A673 (cell line): Measurements from ENCODE around the gene TSPEAR. TPM values are rescaled to one million over a fixed set of nuclear protein-coding genes. Genes with fewer than 3 reads are reported as not detected.
"Not testable (repeated sequence)": the region's sequence is repeated elsewhere in the genome, so short reads cannot be mapped to it uniquely, and the experiment has no call there.

Experiments
- BruUV-seq: library from RNA; stranded (reverse); fragments of 400-500 nt; replicated peaks from 2 replicates; lab custom pipeline; 2021; lab: Mats Ljungman, UMichigan
- CTCF ChIA-PET: fragments of 300-600 bp; sonication (Branson Sonifier 250); formaldehyde crosslinking; loops from one replicate; lab custom pipeline; 2022; ENCODE audit warnings: antibody characterized with exemption; lab: Charles Lee
- POLR2A ChIA-PET: fragments of 300-600 bp; sonication (Branson Sonifier 250); formaldehyde crosslinking; loops from one replicate; lab custom pipeline; 2022; ENCODE audit warnings: antibody characterized with exemption; ENCODE audit not compliant: low non-redundant PET; lab: Charles Lee
- DNase-seq: peaks from one replicate; pipeline ENCODE4 v3.0.0-alpha.2; 2015; ENCODE audit warnings: low spot score
- H3K27ac ChIP-seq: fragments of 200-600 bp; sonication (generic); 2 replicates; pipeline ENCODE4 v1.5.1; 2016; ENCODE audit warnings: mixed run types, low read depth, mild to moderate bottlenecking, mixed read lengths, antibody characterized with exemption, low read length; ENCODE audit not compliant: poor library complexity, severe bottlenecking
- H3K27me3 ChIP-seq: fragments of 200-600 bp; sonication (generic); replicated peaks from 2 replicates; pipeline ENCODE4 v1.6.1; 2017; ENCODE audit warnings: mixed run types, low read depth, mild to moderate bottlenecking, mixed read lengths, antibody characterized with exemption, low read length; ENCODE audit not compliant: insufficient read depth, poor library complexity
- H3K36me3 ChIP-seq: fragments of 200-600 bp; sonication (generic); 2 replicates; pipeline ENCODE4 v1.6.1; 2016; ENCODE audit warnings: mixed run types, mild to moderate bottlenecking, mixed read lengths, antibody characterized with exemption, low read length; ENCODE audit not compliant: insufficient read depth, poor library complexity, severe bottlenecking
- H3K4me1 ChIP-seq: fragments of 200-600 bp; sonication (generic); 2 replicates; pipeline ENCODE4 v1.6.1; 2017; ENCODE audit warnings: mixed run types, mild to moderate bottlenecking, mixed read lengths, antibody characterized with exemption, low read length; ENCODE audit not compliant: insufficient read depth, poor library complexity, severe bottlenecking
- H3K4me3 ChIP-seq: fragments of 200-600 bp; sonication (generic); 2 replicates; pipeline ENCODE4 v1.5.1; 2016; ENCODE audit warnings: low read depth, mixed run types, mild to moderate bottlenecking, mixed read lengths, low read length; ENCODE audit not compliant: poor library complexity, severe bottlenecking
- H3K9me3 ChIP-seq: fragments of 200-600 bp; sonication (generic); 2 replicates; pipeline ENCODE4 v1.6.1; 2016; ENCODE audit warnings: mixed run types, low read depth, mild to moderate bottlenecking, mixed read lengths, antibody characterized with exemption, low read length; ENCODE audit not compliant: poor library complexity, severe bottlenecking
- EZH2 ChIP-seq: fragments of 200-600 bp; sonication (generic); IDR thresholded peaks from 2 replicates; pipeline ENCODE4 v1.6.1; 2017; ENCODE audit warnings: borderline replicate concordance, low read depth, mild to moderate bottlenecking, mixed read lengths, antibody characterized with exemption, low read length; ENCODE audit not compliant: poor library complexity, severe bottlenecking
- intact Hi-C: fragments of 100-400 bp; cut with micrococcal nuclease; formaldehyde crosslinking; loops from one replicate; pipeline ENCODE4 v1.10.0; 2022; ENCODE audit not compliant: unreplicated experiment
- total RNA-seq: library from RNA; stranded (reverse); gene quantifications from 2 replicates; pipeline ENCODE4 v1.2.3, GENCODE V29; 2021
- TF ChIP-seq, protein P1 (sequence below): fragments of 300-800, 200-600 bp; sonication (generic); conservative IDR thresholded peaks from 2 replicates; pipeline ENCODE4 v1.5.1; 2017; ENCODE audit warnings: low read depth, mild to moderate bottlenecking, antibody characterized with exemption, low read length, moderate library complexity, mixed read lengths

Gene TSPEAR
- total RNA-seq, 1 experiment from 2014 or later, result 8.3 TPM

- DNase-seq, result no peak
- H3K9me3 ChIP-seq, result peaks cover 13% of the 10 kb centered on the region
- no peak overlapping the region for H3K27ac ChIP-seq
- no peak for TF ChIP-seq EZH2
- TF ChIP-seq, protein P1, sequence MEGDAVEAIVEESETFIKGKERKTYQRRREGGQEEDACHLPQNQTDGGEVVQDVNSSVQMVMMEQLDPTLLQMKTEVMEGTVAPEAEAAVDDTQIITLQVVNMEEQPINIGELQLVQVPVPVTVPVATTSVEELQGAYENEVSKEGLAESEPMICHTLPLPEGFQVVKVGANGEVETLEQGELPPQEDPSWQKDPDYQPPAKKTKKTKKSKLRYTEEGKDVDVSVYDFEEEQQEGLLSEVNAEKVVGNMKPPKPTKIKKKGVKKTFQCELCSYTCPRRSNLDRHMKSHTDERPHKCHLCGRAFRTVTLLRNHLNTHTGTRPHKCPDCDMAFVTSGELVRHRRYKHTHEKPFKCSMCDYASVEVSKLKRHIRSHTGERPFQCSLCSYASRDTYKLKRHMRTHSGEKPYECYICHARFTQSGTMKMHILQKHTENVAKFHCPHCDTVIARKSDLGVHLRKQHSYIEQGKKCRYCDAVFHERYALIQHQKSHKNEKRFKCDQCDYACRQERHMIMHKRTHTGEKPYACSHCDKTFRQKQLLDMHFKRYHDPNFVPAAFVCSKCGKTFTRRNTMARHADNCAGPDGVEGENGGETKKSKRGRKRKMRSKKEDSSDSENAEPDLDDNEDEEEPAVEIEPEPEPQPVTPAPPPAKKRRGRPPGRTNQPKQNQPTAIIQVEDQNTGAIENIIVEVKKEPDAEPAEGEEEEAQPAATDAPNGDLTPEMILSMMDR, result no peak
- no peak overlapping the region for H3K4me3 ChIP-seq
- no peaks in the 10 kb centered on the region for H3K36me3 ChIP-seq
- ChIA-PET POLR2A (no interaction called here), CTCF (no interaction called here)
- no peaks in the 10 kb centered on the region for H3K4me1 ChIP-seq
- no TSS peak for BruUV-seq
- intact Hi-C loops, result no loop called here
- no peaks in the 10 kb centered on the region for H3K27me3 ChIP-seq
These were observed 129.3 kb downstream of the TSPEAR start for GRCh38 chr21:44582055-44582454.

GRCh38 chr21:44581158-44581557, 130.2 kb downstream of the TSPEAR start:
- Histone ChIP-seq H3K4me3 (no peak overlapping the region), H3K27ac (no peak overlapping the region), H3K36me3 (no peaks in the 10 kb centered on the region), H3K4me1 (no peaks in the 10 kb centered on the region), H3K9me3 (peaks cover 13% of the 10 kb centered on the region), H3K27me3 (no peaks in the 10 kb centered on the region)
- BruUV-seq, result no TSS peak
- ChIA-PET CTCF (no interaction called here), POLR2A (no interaction called here)
- DNase-seq, result no peak
- TF ChIP-seq EZH2, result no peak
- TF ChIP-seq, protein P1, result no peak
- intact Hi-C loops, result no loop called here

DNA sequence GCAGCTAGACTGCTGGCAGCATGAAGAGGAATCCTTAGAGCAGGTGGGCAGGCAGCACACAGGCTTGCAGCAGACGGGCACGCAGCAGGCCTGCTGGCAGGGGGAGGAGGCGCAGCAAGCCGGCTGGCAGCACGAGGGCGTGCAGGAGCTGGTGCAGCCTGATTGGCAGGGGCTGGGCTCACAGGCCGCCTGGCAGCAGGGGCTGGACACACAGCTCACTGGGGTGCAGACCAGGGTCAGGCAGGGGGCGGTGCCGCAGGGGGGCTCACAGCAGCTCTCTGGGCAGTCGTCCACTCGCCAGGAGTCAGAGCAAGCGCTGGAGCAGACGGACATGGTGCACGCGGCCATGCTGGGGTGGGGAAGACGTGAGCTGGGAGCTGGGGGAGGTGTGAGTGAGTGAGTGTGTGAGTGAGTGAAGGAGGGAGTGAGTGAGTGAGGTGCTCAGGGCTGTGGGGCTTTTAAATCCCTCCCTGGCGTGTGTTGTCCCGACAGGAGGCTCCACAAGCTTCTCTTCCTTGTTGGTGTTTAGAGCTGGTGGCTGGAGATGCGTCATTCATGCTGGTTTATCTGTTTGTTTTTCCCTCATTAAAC, 131.0 kb downstream of the TSPEAR start, which contains the start of gene KRTAP10-5:
TSS of gene KRTAP10-5 (minus strand) at position 374 of the 591 bp plus-strand sequence. CDS start at position 348, 26 bp downstream.
- intact Hi-C loops, CTCF ChIA-PET, H3K36me3 ChIP-seq, H3K27ac ChIP-seq, H3K4me1 ChIP-seq, DNase-seq, H3K27me3 ChIP-seq, POLR2A ChIA-PET, BruUV-seq, H3K4me3 ChIP-seq: not testable (repeated sequence)
- H3K9me3 ChIP-seq, result peaks cover 13% of the 10 kb centered on the region

- H3K4me1 ChIP-seq, result no peaks in the 10 kb centered on the region
- ChIA-PET POLR2A (no interaction called here), CTCF (no interaction called here)
- no peak for TF ChIP-seq EZH2
- TF ChIP-seq, protein P1, result no peak
- H3K36me3 ChIP-seq, result no peaks in the 10 kb centered on the region
- no peaks in the 10 kb centered on the region for H3K27me3 ChIP-seq
- no peak for DNase-seq
- peaks cover 13% of the 10 kb centered on the region for H3K9me3 ChIP-seq
- intact Hi-C loops, result no loop called here
- H3K27ac ChIP-seq, result no peak overlapping the region
- BruUV-seq, result no TSS peak
- H3K4me3 ChIP-seq, result no peak overlapping the region
These were observed 131.6 kb downstream of the TSPEAR start for GRCh38 chr21:44579833-44580144.
